Uterus (tissue), 2 donors: Measurements from ENCODE around the gene ALG1.

Experiments used
- CTCF ChIP-seq, 4 experiments: fragments of 200-600 bp in 2 of 4; fragments of 450-650 bp in 2 of 4; sonication (generic) in 2 of 4; IDR thresholded peaks; one replicate each; pipeline ENCODE4 v1.5.1; 2016 to 2019; ENCODE audit warnings: antibody characterized with exemption in 4 of 4, mild to moderate bottlenecking in 2 of 4, moderate library complexity in 1 of 4
- POLR2A ChIP-seq, 2 donors: fragments of 450-650 bp; IDR thresholded peaks; one replicate each; pipeline ENCODE4 v1.6.1; 2016; ENCODE audit warnings: antibody characterized with exemption in 2 of 2, mild to moderate bottlenecking in 1 of 2, moderate library complexity in 1 of 2

GRCh38 chr16:5026664-5027063 is 45.0 kb upstream of the ALG1 start:
- TF ChIP-seq CTCF (IDR thresholded peaks at IDR 0.05) = no peak
- no peak for TF ChIP-seq POLR2A (IDR thresholded peaks at IDR 0.05)
